ENCODE results near the gene S1PR2.
"Not testable (repeated sequence)": the region's sequence is repeated elsewhere in the genome, so short reads cannot be mapped to it uniquely, and the experiment has no call there.

Gene S1PR2

DNA sequence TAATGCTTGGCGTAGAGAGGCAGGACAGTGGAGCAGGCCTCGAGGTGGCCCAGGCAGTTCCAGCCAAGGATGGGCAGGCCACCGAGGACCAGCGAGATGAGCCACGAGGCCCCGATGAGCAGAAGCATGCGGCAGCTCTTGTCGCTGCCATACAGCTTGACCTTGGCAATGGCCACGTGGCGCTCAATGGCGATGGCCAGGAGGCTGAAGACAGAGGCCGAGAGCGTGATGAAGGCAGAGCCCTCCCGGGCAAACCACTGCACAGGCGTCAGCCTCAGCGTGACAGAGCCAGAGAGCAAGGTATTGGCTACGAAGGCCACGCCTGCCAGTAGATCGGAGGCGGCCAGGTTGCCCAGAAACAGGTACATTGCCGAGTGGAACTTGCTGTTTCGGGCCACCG, 6.8 kb downstream of the S1PR2 start:
- DNase-seq (ENCODE audit: low read depth in 3 of 3) = no peak

GRCh38 chr19:10223488-10224213, 7.5 kb downstream of the S1PR2 start:
- no peak for DNase-seq (ENCODE audit: low read depth in 3 of 3)

GRCh38 chr19:10222201-10222890, 8.8 kb downstream of the S1PR2 start:
- no peak for DNase-seq (ENCODE audit: low read depth in 3 of 3)

DNA sequence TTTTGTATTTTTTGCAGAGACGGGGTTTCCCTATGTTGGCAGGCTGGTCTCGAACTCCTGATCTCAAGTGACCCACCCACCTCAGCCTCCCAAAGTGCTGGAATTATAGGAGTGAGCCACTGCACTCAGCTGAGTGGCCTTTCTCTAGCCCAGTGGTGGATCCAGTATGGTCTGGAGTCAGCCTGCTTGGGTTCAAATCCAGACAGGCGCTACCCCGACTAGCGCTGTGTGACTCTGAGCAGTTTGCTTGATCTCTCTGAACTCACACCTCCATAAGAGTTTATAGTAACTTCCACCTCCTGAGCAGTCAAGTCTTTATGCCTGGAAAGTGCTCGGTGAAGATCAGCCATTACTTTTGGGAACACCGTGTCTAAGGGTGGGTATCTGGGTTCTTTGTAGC, 10.4 kb downstream of the S1PR2 start:
- no peak for DNase-seq (ENCODE audit: low read depth in 3 of 3)

DNA sequence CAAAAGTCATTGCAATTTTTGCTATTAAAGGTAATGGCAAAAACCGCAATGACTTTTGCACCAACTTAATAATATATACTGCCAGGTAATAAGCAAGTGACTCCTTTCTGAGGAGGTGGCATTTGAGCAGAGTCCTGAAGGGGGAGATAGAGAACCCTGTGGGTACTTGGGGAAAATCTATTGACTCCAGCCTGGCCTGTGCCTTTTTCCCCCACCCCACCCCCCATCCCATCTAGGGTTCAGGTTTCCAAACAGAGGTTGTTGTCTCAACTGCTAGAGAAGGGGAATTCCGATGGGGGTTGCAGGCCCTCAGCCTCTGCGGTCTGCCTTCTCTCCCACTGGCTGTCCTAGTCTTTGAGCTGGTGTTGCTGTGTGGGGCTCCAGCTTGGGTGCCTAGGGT, 11.5 kb downstream of the S1PR2 start:
- peak in 1 of 3 experiments; percentile 8 for DNase-seq (ENCODE audit: low read depth in 3 of 3)

- DNase-seq (ENCODE audit: low read depth in 3 of 3) = no peak
Measured at GRCh38 chr19:10217085-10217484, 14.0 kb downstream of the S1PR2 start.

- no peak for DNase-seq (ENCODE audit: low read depth in 3 of 3)
Measured at GRCh38 chr19:10214784-10215183, 16.3 kb downstream of the S1PR2 start.

DNA sequence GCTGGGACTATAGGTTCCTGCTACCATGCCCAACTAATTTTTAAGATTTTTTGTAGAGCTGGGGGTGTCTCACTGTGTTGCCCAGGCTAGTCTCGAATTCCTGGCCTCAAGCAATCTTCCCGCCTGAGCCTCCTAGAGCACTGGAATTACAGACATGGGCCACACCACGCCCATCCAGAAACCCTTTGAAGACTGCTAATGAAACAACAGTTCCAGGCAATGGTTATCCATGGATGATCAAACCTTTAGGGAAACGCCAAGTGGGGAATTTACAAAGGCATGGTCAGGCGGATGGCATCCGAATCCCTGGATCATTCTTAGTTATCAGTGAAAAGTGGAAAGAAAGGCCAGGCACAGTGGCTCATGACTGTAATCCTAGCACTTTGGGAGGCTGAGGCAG, 19.4 kb downstream of the S1PR2 start:
- DNase-seq (ENCODE audit: low read depth in 3 of 3) = no peak

GRCh38 chr19:10211061-10211460, 20.1 kb downstream of the S1PR2 start:
- no peak for DNase-seq (ENCODE audit: low read depth in 3 of 3)

GRCh38 chr19:10209315-10209714, 21.8 kb downstream of the S1PR2 start:
- DNase-seq (ENCODE audit: low read depth in 3 of 3) = no peak

DNA sequence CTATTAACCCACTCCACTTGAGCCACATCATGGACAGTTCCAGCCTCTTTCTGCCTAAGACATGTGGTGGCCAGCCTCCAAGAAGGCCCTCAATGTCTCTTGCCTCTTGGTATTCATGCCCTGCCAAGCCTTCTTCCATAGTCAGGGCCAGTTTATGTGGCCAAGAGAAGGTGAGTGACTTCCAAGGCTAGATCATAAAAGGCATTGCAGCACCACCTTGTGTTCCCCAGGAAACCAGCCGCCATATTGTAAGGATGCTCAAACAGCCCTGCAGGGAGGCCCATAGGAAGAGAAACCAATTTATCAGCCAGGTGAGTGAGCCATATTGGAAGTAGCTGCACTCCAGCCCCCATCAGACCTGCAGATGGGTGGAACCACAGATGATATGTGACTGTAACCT, 24.1 kb downstream of the S1PR2 start:
- DNase-seq (ENCODE audit: low read depth in 3 of 3) = no peak

DNA sequence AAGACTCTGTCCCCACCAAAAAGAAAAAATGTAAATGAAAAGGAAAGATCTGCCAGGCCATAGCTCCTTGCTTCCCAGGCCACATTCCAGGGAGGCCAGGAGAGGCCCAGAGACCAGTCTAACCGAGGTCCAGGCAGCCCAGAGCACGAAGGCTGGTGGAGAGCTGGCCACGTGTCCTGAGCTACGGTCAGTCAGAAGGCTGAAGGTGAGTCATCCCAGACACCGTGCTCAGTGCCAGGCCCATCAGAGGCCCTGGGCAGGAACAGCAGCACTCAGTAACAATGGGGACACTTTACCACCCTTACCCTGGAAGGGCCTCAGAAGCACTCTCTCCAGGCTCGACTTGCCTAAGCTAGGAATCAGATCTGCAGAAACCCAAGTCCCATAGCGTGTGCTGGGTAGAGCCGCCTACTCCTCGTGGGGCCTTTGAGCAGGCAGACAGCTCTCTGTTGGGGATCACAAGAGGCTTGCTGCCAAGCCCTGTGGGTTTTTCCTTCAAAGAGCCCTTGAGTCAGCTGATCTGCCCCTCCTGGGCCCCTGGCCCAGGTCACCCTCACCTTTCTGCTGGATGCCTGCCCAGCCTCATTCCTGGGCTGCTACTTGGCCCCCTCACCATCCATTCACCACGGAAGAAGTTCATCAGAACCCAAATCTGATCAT, 24.8 kb downstream of the S1PR2 start:
- no peak for DNase-seq (ENCODE audit: low read depth in 3 of 3)

DNA sequence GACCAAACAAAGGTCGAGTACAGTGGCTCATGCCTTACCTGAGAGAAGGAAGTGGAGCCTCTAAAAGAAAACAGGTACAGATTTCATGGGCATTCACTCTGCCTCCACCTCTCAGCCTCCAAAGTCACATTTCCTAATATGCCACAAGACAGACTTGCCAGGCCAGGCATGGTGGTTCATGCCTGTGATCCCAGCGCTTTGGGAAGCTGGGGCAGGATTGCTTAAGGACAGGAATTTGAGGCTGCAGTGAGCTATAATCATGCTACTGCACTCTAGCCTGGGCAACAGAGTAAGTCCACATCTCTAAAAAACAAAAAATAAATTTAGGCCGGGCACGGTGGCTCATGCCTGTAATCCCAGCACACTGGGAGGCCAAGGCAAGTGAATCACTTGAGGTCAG, 25.5 kb downstream of the S1PR2 start:
- DNase-seq (ENCODE audit: low read depth in 3 of 3) = no peak

DNA sequence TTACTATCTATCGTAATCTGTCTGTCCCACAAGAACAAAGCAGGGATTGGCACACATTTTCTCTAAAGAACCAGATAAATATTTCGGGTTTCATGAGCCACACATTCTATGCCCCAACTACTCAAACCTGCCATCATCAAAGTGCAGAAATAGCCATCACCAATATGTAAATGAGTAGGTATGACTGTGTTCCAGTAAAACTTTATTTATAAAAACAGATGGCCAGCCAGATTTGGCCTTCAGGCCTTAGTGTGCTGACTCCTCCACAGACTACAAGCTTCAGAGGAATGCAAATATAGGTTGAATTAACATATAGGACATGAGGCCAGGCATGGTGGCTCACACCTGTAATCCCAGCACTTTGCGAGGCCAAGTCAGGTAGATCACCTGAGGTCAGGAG, 27.4 kb downstream of the S1PR2 start:
- DNase-seq (ENCODE audit: low read depth in 3 of 3) = no peak

- DNase-seq (ENCODE audit: low read depth in 3 of 3) = no peak
Measured at GRCh38 chr19:10201176-10201575, 30.0 kb downstream of the S1PR2 start.

- not testable (repeated sequence) for DNase-seq (ENCODE audit: low read depth in 3 of 3)
Measured at GRCh38 chr19:10200101-10200500, 31.0 kb downstream of the S1PR2 start.

DNA sequence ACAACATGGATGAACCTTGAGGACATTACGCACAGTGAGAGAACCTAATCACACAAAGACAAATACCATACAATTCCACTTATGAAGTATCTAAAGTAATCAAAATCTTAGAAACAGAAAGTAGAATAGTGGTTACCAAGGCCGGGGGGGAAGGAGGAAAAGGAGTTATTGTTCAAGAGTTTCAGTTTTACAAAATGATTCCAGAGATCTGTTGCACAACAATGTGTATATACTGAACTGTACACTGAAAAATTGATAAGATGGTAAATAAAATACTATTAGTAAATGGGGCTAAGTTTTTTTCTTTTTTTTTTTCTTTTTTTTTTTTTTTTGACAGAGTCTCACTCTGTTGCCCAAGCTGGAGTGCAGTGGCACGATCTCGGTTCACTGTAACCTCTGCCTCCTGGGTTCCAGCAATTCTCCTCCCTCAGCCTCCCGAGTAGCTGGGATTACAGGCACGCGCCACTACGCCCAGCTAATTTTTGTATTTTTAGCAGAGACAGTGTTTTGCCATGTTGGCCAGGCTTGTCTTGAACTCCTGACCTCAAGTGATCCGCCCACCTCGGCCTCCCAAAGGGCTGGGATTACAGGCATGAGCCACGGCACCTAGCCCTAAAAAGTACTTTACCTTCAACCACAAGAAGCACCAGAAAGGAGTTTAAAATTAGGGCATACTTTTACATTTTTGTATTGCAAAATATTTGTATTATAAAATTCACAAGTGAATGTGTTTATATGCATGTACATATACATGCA, 32.1 kb downstream of the S1PR2 start:
- DNase-seq (ENCODE audit: low read depth in 3 of 3) = not testable (repeated sequence)

GRCh38 chr19:10195199-10195519, 36.0 kb downstream of the S1PR2 start:
- no peak for DNase-seq (ENCODE audit: low read depth in 3 of 3)

DNA sequence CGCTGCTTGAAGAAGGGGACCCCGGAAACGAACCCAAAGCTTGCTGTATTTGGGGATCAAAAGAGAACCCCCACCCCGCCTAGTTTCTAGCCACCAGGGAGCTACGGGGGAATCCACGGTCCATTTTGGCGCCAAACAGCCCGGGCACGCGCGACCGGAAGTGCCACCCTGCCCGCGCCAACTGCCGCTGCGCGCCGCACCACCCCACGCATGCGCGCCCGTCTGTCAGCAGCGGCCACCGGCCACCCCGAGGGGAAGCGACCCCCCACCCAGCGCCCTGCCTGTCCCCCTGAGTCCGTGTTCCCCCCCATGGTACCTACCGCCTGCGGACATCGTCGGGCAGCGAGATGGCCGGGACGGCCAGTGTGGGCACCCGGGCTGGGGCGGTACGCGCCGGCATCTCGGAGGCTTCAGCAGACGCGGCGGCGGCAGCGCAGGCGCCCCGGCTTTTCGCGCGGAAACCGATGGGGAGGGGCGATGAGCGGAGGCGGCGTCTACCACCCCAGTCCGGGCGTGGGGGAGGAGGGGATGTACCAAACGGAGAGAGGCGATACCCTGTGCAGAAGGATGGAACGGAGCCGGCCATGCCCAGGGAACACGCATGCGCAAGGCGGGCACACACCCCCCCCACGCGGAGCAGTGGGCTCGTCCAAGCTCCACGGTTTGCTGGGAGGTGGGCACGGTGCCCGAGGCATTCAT, 36.5 kb downstream of the S1PR2 start, which contains the start of gene DNMT1:
TSS of gene DNMT1 (minus strand) at position 454 of the 699 bp plus-strand sequence. CDS start at position 400, 54 bp downstream.
- DNase-seq (ENCODE audit: low read depth in 3 of 3) = peak; percentile 97 to 99 (median 97)

GRCh38 chr19:10193790-10194499, 37.2 kb downstream of the S1PR2 start:
- DNase-seq (ENCODE audit: low read depth in 3 of 3) = peak; percentile 7 to 26 (median 13)

DNA sequence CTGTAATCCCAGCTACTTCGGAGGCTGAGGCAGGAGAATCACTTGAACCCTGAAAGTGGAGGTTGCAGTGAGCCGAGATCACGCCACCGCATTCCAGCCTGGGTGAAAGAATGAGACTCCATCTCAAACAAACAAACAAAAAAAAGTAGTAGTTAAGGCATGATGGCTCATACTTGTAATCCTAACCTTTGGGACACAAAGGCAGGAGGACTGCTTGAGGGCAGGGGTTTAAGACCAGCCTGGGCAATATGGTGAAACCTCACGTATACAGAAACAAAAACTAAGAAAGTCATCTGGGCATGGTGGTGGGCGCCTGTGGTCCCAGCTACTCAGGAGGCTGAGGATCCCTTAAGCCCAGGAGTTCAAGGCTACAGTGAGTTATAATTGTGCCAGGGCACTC, 38.2 kb downstream of the S1PR2 start:
- DNase-seq (ENCODE audit: low read depth in 3 of 3) = no peak

Measured in stimulated activated CD4-positive, alpha-beta T cell treated with anti-CD3 and anti-CD28 coated beads, TNF-alpha, amount 100 ng/mL, for 24 hours (primary cell).